ENCODE data around the gene ADD3. TPM values are rescaled to one million over a fixed set of nuclear protein-coding genes. Genes with fewer than 3 reads are reported as not detected.

ADD3 gene
- total and polyA plus RNA-seq, 5 donors from 2014 or later: 341 to 405 (median 376) TPM

DNA sequence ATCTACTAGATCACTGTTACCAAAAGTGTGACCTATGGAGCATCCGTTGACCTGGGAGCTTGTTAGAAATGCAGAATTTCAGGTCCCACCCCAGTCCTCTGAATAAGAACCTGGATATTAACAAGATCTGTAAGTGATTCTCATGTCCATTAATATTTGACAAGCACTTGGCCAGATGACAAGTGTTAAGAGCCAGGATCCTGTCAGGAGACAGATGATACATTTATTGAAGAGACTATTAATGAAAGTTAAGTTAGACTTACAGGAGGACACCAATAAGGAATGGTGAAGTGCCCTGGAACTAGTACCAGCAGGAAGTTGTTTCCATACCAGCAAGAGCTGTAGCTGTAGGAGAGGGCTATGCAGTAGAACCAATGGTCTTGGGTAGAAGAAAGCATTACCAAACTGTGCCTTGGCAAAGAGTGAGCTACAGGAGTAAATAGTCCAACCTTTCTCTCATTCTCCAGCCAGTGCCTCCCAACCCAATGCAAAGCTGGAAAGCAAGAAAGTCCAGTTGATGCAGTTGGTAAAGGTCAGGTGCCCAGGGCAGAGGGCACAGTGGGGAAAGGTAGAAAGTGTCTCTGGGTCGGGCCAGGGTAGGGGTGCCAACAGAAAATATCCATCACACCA, 35.3 kb upstream of the ADD3 start:
- H3K36me3 ChIP-seq (ENCODE audit: control insufficient read depth, insufficient read depth, low read length): no peaks in the 10 kb centered on the region
- no peaks in the 10 kb centered on the region for H3K36me3 Mint-ChIP-seq
- no peaks in the 10 kb centered on the region for H3K9me3 Mint-ChIP-seq
- H3K4me3 Mint-ChIP-seq: no peak overlapping the region
- no peaks in the 10 kb centered on the region for H3K9me3 ChIP-seq (ENCODE audit: control insufficient read depth in 2 of 2, low read length in 2 of 2)
- H3K4me1 ChIP-seq (ENCODE audit: control insufficient read depth, insufficient read depth, low read length, poor library complexity, severe bottlenecking): no peaks in the 10 kb centered on the region
- peaks cover 24% of the 10 kb centered on the region for H3K27me3 Mint-ChIP-seq
- H3K27ac ChIP-seq (ENCODE audit: insufficient read depth, low read length, poor library complexity, severe bottlenecking): no peak overlapping the region
- ATAC-seq (ENCODE audit: low read depth in 2 of 2) (no peak), DNase-seq (no peak)
- peaks cover 3% of the 10 kb centered on the region for H3K27me3 ChIP-seq (ENCODE audit: control insufficient read depth, insufficient read depth, low read length)
- no peak overlapping the region for H3K4me3 ChIP-seq (ENCODE audit: low read depth, low read length)
- H3K4me1 Mint-ChIP-seq: no peaks in the 10 kb centered on the region
- H3K27ac Mint-ChIP-seq: no peak overlapping the region

DNA sequence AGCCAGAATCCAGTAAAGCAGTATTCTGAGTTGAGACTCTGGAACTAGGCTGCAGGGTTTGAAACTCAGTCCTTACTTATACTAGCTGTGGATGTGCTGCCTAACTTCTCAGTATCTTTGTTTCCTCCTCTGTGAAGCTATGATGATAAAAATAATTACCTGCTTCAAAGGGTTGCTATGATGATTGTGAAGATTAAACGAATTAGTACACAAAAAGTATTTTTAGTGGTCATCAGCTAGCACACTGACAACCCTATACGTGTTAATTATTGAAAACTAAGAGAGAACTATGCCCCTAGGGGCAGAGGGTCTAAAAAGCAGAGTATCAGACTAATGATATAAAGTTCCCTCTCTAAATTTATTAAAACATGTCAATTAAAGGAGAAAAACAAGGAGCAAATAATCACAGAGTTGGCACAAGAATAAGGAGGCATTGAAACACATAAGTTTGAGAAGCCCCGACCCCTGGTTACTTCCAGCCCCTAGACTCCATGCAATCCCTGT, 34.4 kb upstream of the ADD3 start:
- H3K4me3 Mint-ChIP-seq: no peak overlapping the region
- Histone ChIP-seq H3K27ac (ENCODE audit: insufficient read depth, low read length, poor library complexity, severe bottlenecking) (no peak overlapping the region), H3K4me3 (ENCODE audit: low read depth, low read length) (no peak overlapping the region), H3K9me3 (ENCODE audit: control insufficient read depth in 2 of 2, low read length in 2 of 2) (no peaks in the 10 kb centered on the region), H3K27me3 (ENCODE audit: control insufficient read depth, insufficient read depth, low read length) (peaks cover 3% of the 10 kb centered on the region), H3K4me1 (ENCODE audit: control insufficient read depth, insufficient read depth, low read length, poor library complexity, severe bottlenecking) (no peaks in the 10 kb centered on the region), H3K36me3 (ENCODE audit: control insufficient read depth, insufficient read depth, low read length) (no peaks in the 10 kb centered on the region)
- ATAC-seq (ENCODE audit: low read depth in 2 of 2) (no peak), DNase-seq (no peak)
- peaks cover 20% of the 10 kb centered on the region for H3K27me3 Mint-ChIP-seq
- no peaks in the 10 kb centered on the region for H3K9me3 Mint-ChIP-seq
- H3K27ac Mint-ChIP-seq: no peak overlapping the region
- H3K36me3 Mint-ChIP-seq: no peaks in the 10 kb centered on the region
- H3K4me1 Mint-ChIP-seq: peaks cover 0 to 3% (median 0%) of the 10 kb centered on the region in 4 donors

DNA sequence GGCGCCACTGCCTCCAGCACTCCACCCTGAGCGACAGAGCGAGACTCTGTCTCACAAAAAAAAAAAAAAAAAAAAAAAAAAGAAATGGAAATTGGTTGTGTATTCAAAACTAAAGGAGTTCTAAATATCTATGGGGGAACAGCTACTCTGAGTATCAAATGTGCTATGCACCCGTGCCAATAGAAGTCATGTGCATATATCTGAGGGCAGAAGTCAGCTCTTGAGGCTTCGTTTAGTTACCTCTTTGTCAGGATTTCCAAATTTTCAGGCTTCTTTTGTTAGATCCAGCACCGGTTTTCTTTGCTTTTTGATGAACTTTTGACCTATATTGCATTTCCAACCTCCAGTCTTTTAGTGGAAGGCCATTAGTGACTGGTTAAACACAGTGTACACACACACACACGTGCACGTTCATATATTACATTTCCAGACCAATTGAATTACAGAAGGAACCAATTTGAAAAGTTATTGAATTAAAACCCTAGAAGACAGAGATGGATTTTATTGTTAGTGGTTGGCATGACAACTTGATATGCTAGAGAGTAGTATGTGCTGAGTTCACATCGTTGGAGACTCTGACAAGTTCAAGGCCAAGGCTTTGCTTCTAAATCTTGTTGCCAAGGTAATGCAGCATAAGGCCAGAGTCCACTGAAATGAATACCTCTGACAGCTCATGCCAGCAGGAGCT, 33.1 kb upstream of the ADD3 start:
- Mint-ChIP-seq H3K4me3 (no peak overlapping the region), H3K27me3 (peaks cover 12% of the 10 kb centered on the region), H3K27ac (no peak overlapping the region), H3K9me3 (no peaks in the 10 kb centered on the region), H3K36me3 (no peaks in the 10 kb centered on the region), H3K4me1 (peaks cover 0 to 6% (median under 1%) of the 10 kb centered on the region in 4 donors)
- DNase-seq (no peak), ATAC-seq (ENCODE audit: low read depth in 2 of 2) (no peak)
- Histone ChIP-seq H3K36me3 (ENCODE audit: control insufficient read depth, insufficient read depth, low read length) (no peaks in the 10 kb centered on the region), H3K27me3 (ENCODE audit: control insufficient read depth, insufficient read depth, low read length) (peaks cover 3% of the 10 kb centered on the region), H3K27ac (ENCODE audit: insufficient read depth, low read length, poor library complexity, severe bottlenecking) (no peak overlapping the region), H3K4me1 (ENCODE audit: control insufficient read depth, insufficient read depth, low read length, poor library complexity, severe bottlenecking) (no peaks in the 10 kb centered on the region), H3K9me3 (ENCODE audit: control insufficient read depth in 2 of 2, low read length in 2 of 2) (no peaks in the 10 kb centered on the region), H3K4me3 (ENCODE audit: low read depth, low read length) (no peak overlapping the region)

DNA sequence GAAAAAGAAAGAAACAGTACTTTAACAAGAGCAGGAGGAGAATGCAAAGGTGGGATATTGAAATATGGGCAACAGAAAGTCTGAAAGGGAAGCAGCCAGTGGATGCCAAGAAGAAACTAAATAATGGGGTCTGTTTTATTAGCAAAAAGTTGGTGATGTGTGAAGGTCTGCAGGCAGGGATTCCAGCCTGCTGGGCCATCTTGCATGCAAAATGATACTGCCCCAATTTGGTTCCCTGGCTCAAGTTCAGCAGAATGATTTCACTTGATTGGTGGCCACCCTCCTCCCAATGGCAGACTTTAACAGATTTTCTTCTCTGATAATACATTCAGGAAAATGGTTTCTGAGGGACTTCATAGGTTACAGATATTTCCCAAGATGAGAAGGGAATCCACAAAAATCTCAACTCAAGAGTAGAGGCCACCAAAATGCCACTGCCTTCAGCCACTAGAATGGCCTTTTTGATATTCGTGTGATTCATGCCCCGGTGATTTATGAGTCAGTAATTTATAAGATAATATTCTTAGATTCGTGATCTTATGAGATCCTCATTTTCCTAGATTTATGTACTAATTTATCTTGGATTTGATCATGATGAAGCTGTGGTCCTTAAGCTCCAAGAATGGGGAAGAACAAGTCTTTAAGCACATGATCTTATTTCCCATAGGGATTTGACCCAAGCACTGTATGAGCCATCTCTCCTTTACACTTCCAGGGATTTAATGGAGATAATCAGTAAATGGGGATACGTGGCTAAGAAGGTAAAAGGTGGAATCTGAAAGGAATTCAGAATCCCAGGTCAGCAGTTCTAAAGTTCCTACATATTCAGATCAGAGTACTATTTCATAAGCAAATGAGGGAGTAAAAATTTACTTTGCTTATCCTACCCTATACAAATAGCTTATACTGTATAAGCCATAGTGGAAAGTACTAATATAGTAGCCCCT, 32.3 kb upstream of the ADD3 start:
- Mint-ChIP-seq H3K27me3 (peaks cover 12% of the 10 kb centered on the region), H3K4me1 (peaks cover 0 to 6% (median 3%) of the 10 kb centered on the region in 4 donors), H3K36me3 (no peaks in the 10 kb centered on the region), H3K4me3 (no peak overlapping the region), H3K27ac (no peak overlapping the region), H3K9me3 (no peaks in the 10 kb centered on the region)
- Histone ChIP-seq H3K4me3 (ENCODE audit: low read depth, low read length) (no peak overlapping the region), H3K9me3 (ENCODE audit: control insufficient read depth in 2 of 2, low read length in 2 of 2) (no peaks in the 10 kb centered on the region), H3K4me1 (ENCODE audit: control insufficient read depth, insufficient read depth, low read length, poor library complexity, severe bottlenecking) (no peaks in the 10 kb centered on the region), H3K36me3 (ENCODE audit: control insufficient read depth, insufficient read depth, low read length) (no peaks in the 10 kb centered on the region), H3K27me3 (ENCODE audit: control insufficient read depth, insufficient read depth, low read length) (peaks cover 3% of the 10 kb centered on the region), H3K27ac (ENCODE audit: insufficient read depth, low read length, poor library complexity, severe bottlenecking) (no peak overlapping the region)
- ATAC-seq (ENCODE audit: low read depth in 2 of 2) (no peak), DNase-seq (no peak)

DNA sequence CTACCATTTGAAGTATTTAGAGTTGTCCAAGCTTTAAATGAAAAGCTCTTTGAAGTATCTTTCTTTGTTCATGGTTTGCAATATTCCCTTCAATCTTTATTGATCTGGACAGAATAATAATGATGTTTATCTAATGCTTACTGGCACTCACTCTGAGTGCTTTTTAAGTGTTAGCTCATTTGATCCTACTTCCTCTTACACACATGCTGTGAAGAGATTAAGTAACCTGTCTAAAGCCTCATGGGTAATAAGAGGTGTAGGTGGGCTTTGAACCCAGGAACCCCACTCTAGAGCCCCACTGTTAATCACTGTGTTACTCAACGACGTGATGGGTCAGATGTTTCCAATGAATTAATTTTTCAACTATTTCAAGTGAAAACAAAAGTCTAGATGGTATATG, 31.1 kb upstream of the ADD3 start:
- no peak for DNase-seq
- Mint-ChIP-seq H3K4me3 (no peak overlapping the region), H3K4me1 (peaks cover 0 to 6% (median 4%) of the 10 kb centered on the region in 4 donors), H3K27ac (no peak overlapping the region), H3K9me3 (no peaks in the 10 kb centered on the region), H3K27me3 (peaks cover 11% of the 10 kb centered on the region), H3K36me3 (no peaks in the 10 kb centered on the region)
- no peak overlapping the region for H3K27ac ChIP-seq (ENCODE audit: insufficient read depth, low read length, poor library complexity, severe bottlenecking)
- H3K4me1 ChIP-seq (ENCODE audit: control insufficient read depth, insufficient read depth, low read length, poor library complexity, severe bottlenecking): no peaks in the 10 kb centered on the region
- ATAC-seq (ENCODE audit: low read depth in 2 of 2): no peak
- H3K4me3 ChIP-seq (ENCODE audit: low read depth, low read length): no peak overlapping the region
- H3K27me3 ChIP-seq (ENCODE audit: control insufficient read depth, insufficient read depth, low read length): peaks cover 3% of the 10 kb centered on the region
- no peaks in the 10 kb centered on the region for H3K9me3 ChIP-seq (ENCODE audit: control insufficient read depth in 2 of 2, low read length in 2 of 2)
- H3K36me3 ChIP-seq (ENCODE audit: control insufficient read depth, insufficient read depth, low read length): no peaks in the 10 kb centered on the region

DNA sequence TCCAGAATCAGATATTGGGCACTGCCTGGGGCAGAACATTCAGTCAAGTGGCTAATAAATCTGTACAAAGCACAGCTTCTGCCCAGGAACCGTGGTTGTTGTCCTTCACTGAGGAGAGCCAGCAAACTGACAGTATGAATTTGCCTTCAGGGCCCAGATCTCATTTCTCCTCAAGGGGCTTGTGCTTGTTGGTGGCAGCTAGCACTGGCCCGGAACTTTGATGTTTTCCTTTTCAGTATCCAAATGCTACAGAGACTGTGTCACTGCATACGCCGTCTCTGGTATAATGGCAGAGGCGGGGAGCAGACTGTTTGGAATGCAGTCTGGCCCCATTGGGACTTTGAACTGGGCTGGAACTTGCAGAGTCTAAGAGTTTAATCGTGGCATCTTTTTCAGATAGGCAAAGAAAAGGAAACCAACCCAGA, 30.4 kb upstream of the ADD3 start:
- Mint-ChIP-seq H3K4me1 (peaks cover 0 to 6% (median 4%) of the 10 kb centered on the region in 4 donors), H3K36me3 (no peaks in the 10 kb centered on the region), H3K9me3 (no peaks in the 10 kb centered on the region), H3K4me3 (no peak overlapping the region), H3K27ac (peak overlapping the region in 1 of 3 donors; percentile 32), H3K27me3 (peaks cover 4% of the 10 kb centered on the region)
- no peaks in the 10 kb centered on the region for H3K36me3 ChIP-seq (ENCODE audit: control insufficient read depth, insufficient read depth, low read length)
- no peaks in the 10 kb centered on the region for H3K4me1 ChIP-seq (ENCODE audit: control insufficient read depth, insufficient read depth, low read length, poor library complexity, severe bottlenecking)
- peaks cover 3% of the 10 kb centered on the region for H3K27me3 ChIP-seq (ENCODE audit: control insufficient read depth, insufficient read depth, low read length)
- no peak for DNase-seq
- no peak for ATAC-seq (ENCODE audit: low read depth in 2 of 2)
- H3K27ac ChIP-seq (ENCODE audit: insufficient read depth, low read length, poor library complexity, severe bottlenecking): no peak overlapping the region
- H3K4me3 ChIP-seq (ENCODE audit: low read depth, low read length): no peak overlapping the region
- no peaks in the 10 kb centered on the region for H3K9me3 ChIP-seq (ENCODE audit: control insufficient read depth in 2 of 2, low read length in 2 of 2)

DNA sequence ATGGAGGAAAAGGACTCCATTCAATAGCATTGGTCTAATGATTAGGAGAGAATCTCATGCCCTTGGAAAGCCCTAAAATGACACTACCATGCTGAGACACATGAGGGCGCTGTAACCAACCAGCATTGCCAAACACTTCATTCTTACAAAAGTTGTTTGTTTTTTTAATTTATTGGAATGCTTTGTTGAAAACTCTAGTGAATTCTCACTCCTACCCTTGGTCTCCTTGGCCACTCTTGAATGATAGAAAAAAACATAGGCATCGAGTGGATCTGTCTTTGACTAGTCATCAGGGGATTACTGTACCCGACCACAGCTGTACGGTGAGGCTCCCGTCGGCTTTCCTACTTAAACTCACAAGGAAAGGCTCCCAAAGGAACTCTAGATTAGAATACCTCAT, 29.3 kb upstream of the ADD3 start:
- Histone ChIP-seq H3K36me3 (ENCODE audit: control insufficient read depth, insufficient read depth, low read length) (no peaks in the 10 kb centered on the region), H3K4me1 (ENCODE audit: control insufficient read depth, insufficient read depth, low read length, poor library complexity, severe bottlenecking) (no peaks in the 10 kb centered on the region), H3K9me3 (ENCODE audit: control insufficient read depth in 2 of 2, low read length in 2 of 2) (no peaks in the 10 kb centered on the region), H3K27me3 (ENCODE audit: control insufficient read depth, insufficient read depth, low read length) (no peaks in the 10 kb centered on the region), H3K27ac (ENCODE audit: insufficient read depth, low read length, poor library complexity, severe bottlenecking) (no peak overlapping the region), H3K4me3 (ENCODE audit: low read depth, low read length) (no peak overlapping the region)
- no peaks in the 10 kb centered on the region for H3K9me3 Mint-ChIP-seq
- no peaks in the 10 kb centered on the region for H3K36me3 Mint-ChIP-seq
- DNase-seq (peak; percentile 32 to 61 (median 49)), ATAC-seq (ENCODE audit: low read depth in 2 of 2) (no peak)
- peaks cover 0 to 6% (median 4%) of the 10 kb centered on the region in 4 donors for H3K4me1 Mint-ChIP-seq
- H3K27me3 Mint-ChIP-seq: no peaks in the 10 kb centered on the region
- H3K4me3 Mint-ChIP-seq: no peak overlapping the region
- no peak overlapping the region for H3K27ac Mint-ChIP-seq

Measured in CD4-positive, CD25-positive, alpha-beta regulatory T cell (primary cell).